Measurements from ENCODE around the gene SYCE1L.

SYCE1L gene

DNA sequence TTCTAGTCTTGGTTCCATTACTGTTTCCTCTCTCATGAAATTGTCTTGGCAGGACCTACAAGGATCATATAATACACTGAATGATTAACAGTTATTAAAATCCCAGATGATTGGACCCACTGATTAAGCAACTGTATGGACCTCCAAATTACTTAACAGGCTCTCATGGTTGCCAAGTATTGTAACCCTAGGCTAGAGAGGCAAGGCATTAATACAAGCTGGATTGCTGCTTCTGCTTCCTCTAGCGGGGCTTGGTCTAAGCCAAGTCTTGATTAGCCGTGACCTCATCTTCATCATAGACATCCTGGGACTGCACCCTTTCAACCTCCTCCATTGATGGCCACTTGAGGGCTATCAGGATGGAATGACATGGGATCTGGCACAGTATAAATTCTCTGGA lies 46.9 kb downstream of the SYCE1L start:
- H3K27ac ChIP-seq = no peak overlapping the region
- H3K4me3 ChIP-seq (ENCODE audit: low read depth, low read length) = no peak overlapping the region
- TF ChIP-seq CTCF (IDR thresholded peaks at IDR 0.05; ENCODE audit: low read depth, low read length, missing control alignments) = no peak
- no peaks in the 10 kb centered on the region for H3K36me3 ChIP-seq (replicated peaks)
- in situ Hi-C loops (cut with HindIII; ENCODE audit: low pct_ligation_motif_present, low sequenced_read_pairs) = loop anchor here (25.0 kb wide), 1 partner anchor 341 kb away; no protein-coding TSS in a partner anchor
- H3K27me3 ChIP-seq (replicated peaks) = no peaks in the 10 kb centered on the region
- no peak for DNase-seq

DNA sequence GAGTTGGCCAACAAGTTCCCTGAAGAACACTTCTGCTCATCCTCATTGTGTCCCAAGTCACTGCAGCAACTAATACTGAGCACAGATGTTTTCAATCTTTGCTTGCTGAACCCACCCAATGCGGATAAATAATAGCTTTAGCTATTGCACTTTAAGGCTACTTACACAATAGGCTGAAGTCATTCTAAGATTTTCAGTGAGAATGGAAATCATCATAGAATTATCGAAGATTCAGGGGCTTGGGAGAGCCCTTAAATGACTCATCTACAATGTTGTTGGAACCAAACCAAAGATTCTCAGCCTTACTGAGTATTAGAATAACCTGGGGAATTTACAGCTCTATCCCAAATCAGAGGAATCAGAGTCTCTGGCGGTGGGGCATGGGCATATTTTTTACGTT lies 51.2 kb downstream of the SYCE1L start:
- no peak for TF ChIP-seq CTCF (IDR thresholded peaks at IDR 0.05; ENCODE audit: low read depth, low read length, missing control alignments)
- Histone ChIP-seq H3K27me3 (replicated peaks) (no peaks in the 10 kb centered on the region), H3K27ac (no peak overlapping the region), H3K4me3 (ENCODE audit: low read depth, low read length) (no peak overlapping the region), H3K36me3 (replicated peaks) (no peaks in the 10 kb centered on the region)
- in situ Hi-C loops (cut with HindIII; ENCODE audit: low pct_ligation_motif_present, low sequenced_read_pairs) = no loop called here
- DNase-seq = no peak
